ENCODE measurements around the gene DMKN. TPM values are rescaled to one million over a fixed set of nuclear protein-coding genes. Genes with fewer than 3 reads are reported as not detected.

The DMKN gene
- total RNA-seq, 2 experiments from 2014 or later, result 0.65 to 2.0 TPM

- POLR2A ChIA-PET, result no interaction called here
- CTCF ChIA-PET, result interaction anchor here (1.1 to 2.1 kb wide), 7 partner anchors 14 to 189 kb away, joined by 3 to 12 read pairs (median 8); no protein-coding TSS in a partner anchor
These were observed 4.3 kb downstream of the DMKN start for GRCh38 chr19:35509018-35509652.

- ChIA-PET POLR2A (no interaction called here), CTCF (interaction anchor here (0.6 to 2.1 kb wide), 4 partner anchors 13 to 155 kb away, joined by 4 to 8 read pairs (median 6); no protein-coding TSS in a partner anchor)
These were observed 5.3 kb downstream of the DMKN start for GRCh38 chr19:35508129-35508528.

GRCh38 chr19:35507561-35507960, 5.9 kb downstream of the DMKN start:
- POLR2A ChIA-PET, result no interaction called here
- CTCF ChIA-PET, result interaction anchor here (0.6 to 2.0 kb wide), 4 partner anchors 12 to 90 kb away, joined by 3 to 8 read pairs (median 5); no protein-coding TSS in a partner anchor

GRCh38 chr19:35506011-35506410, 7.4 kb downstream of the DMKN start:
- CTCF ChIA-PET, result interaction anchor here (1.2 to 1.7 kb wide), 4 partner anchors 9 to 153 kb away, joined by 3 to 6 read pairs (median 4); no protein-coding TSS in a partner anchor

GRCh38 chr19:35502751-35503150, 10.7 kb downstream of the DMKN start:
- POLR2A ChIA-PET, result no interaction called here
- CTCF ChIA-PET, result interaction anchor here (1.5 kb wide), 1 partner anchor 34 kb away, joined by 3 read pairs; no protein-coding TSS in a partner anchor

More at GRCh38 chr19:35506011-35506410, 7.4 kb downstream of the DMKN start:
- POLR2A ChIA-PET, result no interaction called here

- CTCF ChIA-PET, result no interaction called here
These were observed 11.8 kb downstream of the DMKN start for GRCh38 chr19:35501684-35502083.

GRCh38 chr19:35500611-35501010, 12.8 kb downstream of the DMKN start:
- ChIA-PET CTCF (no interaction called here), POLR2A (no interaction called here)

More at GRCh38 chr19:35501684-35502083, 11.8 kb downstream of the DMKN start:
- POLR2A ChIA-PET, result no interaction called here

GRCh38 chr19:35498984-35499527, 14.4 kb downstream of the DMKN start:
- CTCF ChIA-PET, result no interaction called here
- POLR2A ChIA-PET, result no interaction called here

- CTCF ChIA-PET, result no interaction called here
These were observed 15.2 kb downstream of the DMKN start for GRCh38 chr19:35498220-35498619.

GRCh38 chr19:35497406-35497805, 16.0 kb downstream of the DMKN start:
- POLR2A ChIA-PET, result no interaction called here
- CTCF ChIA-PET, result interaction anchor here (0.6 to 1.0 kb wide), 3 partner anchors 9 to 145 kb away, joined by 3 read pairs; no protein-coding TSS in a partner anchor

More at GRCh38 chr19:35498220-35498619, 15.2 kb downstream of the DMKN start:
- POLR2A ChIA-PET, result no interaction called here

GRCh38 chr19:35495107-35496064, 18.1 kb downstream of the DMKN start:
- CTCF ChIA-PET, result interaction anchor here (0.6 to 1.6 kb wide), 31 partner anchors 8 to 229 kb away, joined by 3 to 21 read pairs (median 4); partner anchors contain the start of gene HAMP
- POLR2A ChIA-PET, result interaction anchor here (0.8 kb wide), 1 partner anchor 190 kb away, joined by 3 read pairs; no protein-coding TSS in a partner anchor

- ChIA-PET CTCF (no interaction called here), POLR2A (no interaction called here)
These were observed 19.5 kb downstream of the DMKN start for GRCh38 chr19:35493971-35494370.

- CTCF ChIA-PET, result interaction anchor here (1.4 to 1.8 kb wide), 2 partner anchors 19 to 138 kb away, joined by 3 to 4 read pairs; no protein-coding TSS in a partner anchor
- POLR2A ChIA-PET, result no interaction called here
These were observed 21.6 kb downstream of the DMKN start for GRCh38 chr19:35491836-35492360.

GRCh38 chr19:35490364-35490763, 23.1 kb downstream of the DMKN start, which contains the start of gene KRTDAP:
Gene KRTDAP, minus strand, starts transcription at chr19:35490464. Its CDS starts 22 bp downstream, at chr19:35490442.
- CTCF ChIA-PET, result interaction anchor here (1.8 kb wide), 1 partner anchor 137 kb away, joined by 4 read pairs; no protein-coding TSS in a partner anchor

GRCh38 chr19:35488677-35489076, 24.8 kb downstream of the DMKN start:
- POLR2A ChIA-PET, result no interaction called here
- CTCF ChIA-PET, result no interaction called here

More at GRCh38 chr19:35490364-35490763, 23.1 kb downstream of the DMKN start, which contains the start of gene KRTDAP:
- POLR2A ChIA-PET, result no interaction called here

GRCh38 chr19:35487656-35488182, 25.7 kb downstream of the DMKN start:
- ChIA-PET POLR2A (no interaction called here), CTCF (interaction anchor here (0.9 kb wide), 2 partner anchors 7 to 21 kb away, joined by 3 read pairs; no protein-coding TSS in a partner anchor)

GRCh38 chr19:35486268-35486708, 27.2 kb downstream of the DMKN start:
- ChIA-PET CTCF (interaction anchor here (0.8 to 1.0 kb wide), 2 partner anchors 9 to 24 kb away, joined by 3 to 5 read pairs; no protein-coding TSS in a partner anchor), POLR2A (no interaction called here)

- ChIA-PET CTCF (interaction anchor here (0.6 to 0.8 kb wide), 2 partner anchors 11 to 64 kb away, joined by 3 to 4 read pairs; no protein-coding TSS in a partner anchor), POLR2A (no interaction called here)
These were observed 29.0 kb downstream of the DMKN start for GRCh38 chr19:35484252-35485036.
